ENCODE measurements around the gene IRS1.
A peak's percentile ranks its signal among the peaks of the same experiment; 100 is the strongest.

The IRS1 gene

GRCh38 chr2:226720948-226721347, 78.7 kb downstream of the IRS1 start:
- no peak for DNase-seq

GRCh38 chr2:226717719-226718118, 81.9 kb downstream of the IRS1 start:
- no peak for DNase-seq

GRCh38 chr2:226716126-226716525, 83.5 kb downstream of the IRS1 start:
- no peak for DNase-seq

GRCh38 chr2:226715347-226715990, 84.2 kb downstream of the IRS1 start:
- DNase-seq: no peak

GRCh38 chr2:226712941-226713340, 86.7 kb downstream of the IRS1 start:
- no peak for DNase-seq

GRCh38 chr2:226711606-226712296, 87.9 kb downstream of the IRS1 start:
- no peak for DNase-seq

- DNase-seq: no peak
These were observed 92.1 kb downstream of the IRS1 start for GRCh38 chr2:226707499-226707898.

- DNase-seq: no peak
These were observed 93.7 kb downstream of the IRS1 start for GRCh38 chr2:226705965-226706364.

GRCh38 chr2:226705133-226705886, 94.3 kb downstream of the IRS1 start:
- DNase-seq: no peak

GRCh38 chr2:226703514-226703913, 96.1 kb downstream of the IRS1 start:
- peak; percentile 98 for DNase-seq

- peak; percentile 54 for DNase-seq
These were observed 97.2 kb downstream of the IRS1 start for GRCh38 chr2:226702376-226702775.

- peak; percentile 65 for DNase-seq
These were observed 98.6 kb downstream of the IRS1 start for GRCh38 chr2:226701052-226701451.

GRCh38 chr2:226699321-226699720, 100.3 kb downstream of the IRS1 start:
- peak; percentile 57 for DNase-seq

- no peak for DNase-seq
These were observed 100.9 kb downstream of the IRS1 start for GRCh38 chr2:226698671-226699070.

GRCh38 chr2:226694586-226695284, 104.9 kb downstream of the IRS1 start:
- no peak for DNase-seq

GRCh38 chr2:226694149-226694548, 105.5 kb downstream of the IRS1 start:
- DNase-seq: no peak

GRCh38 chr2:226693521-226693920, 106.1 kb downstream of the IRS1 start:
- no peak for DNase-seq

- no peak for DNase-seq
These were observed 107.0 kb downstream of the IRS1 start for GRCh38 chr2:226692521-226693126.

- DNase-seq: peak; percentile 7
These were observed 108.4 kb downstream of the IRS1 start for GRCh38 chr2:226691255-226691654.

- peak; percentile 61 for DNase-seq
These were observed 109.1 kb downstream of the IRS1 start for GRCh38 chr2:226690461-226691024.

- DNase-seq: no peak
These were observed 111.9 kb downstream of the IRS1 start for GRCh38 chr2:226687641-226688253.

- no peak for DNase-seq
These were observed 115.1 kb downstream of the IRS1 start for GRCh38 chr2:226684563-226684959.
